Measurements from ENCODE around the gene GUCA2A. TPM values are rescaled to one million over a fixed set of nuclear protein-coding genes. Genes with fewer than 3 reads are reported as not detected.

Gene GUCA2A
- polyA plus RNA-seq, 1 experiment = not detected

DNA sequence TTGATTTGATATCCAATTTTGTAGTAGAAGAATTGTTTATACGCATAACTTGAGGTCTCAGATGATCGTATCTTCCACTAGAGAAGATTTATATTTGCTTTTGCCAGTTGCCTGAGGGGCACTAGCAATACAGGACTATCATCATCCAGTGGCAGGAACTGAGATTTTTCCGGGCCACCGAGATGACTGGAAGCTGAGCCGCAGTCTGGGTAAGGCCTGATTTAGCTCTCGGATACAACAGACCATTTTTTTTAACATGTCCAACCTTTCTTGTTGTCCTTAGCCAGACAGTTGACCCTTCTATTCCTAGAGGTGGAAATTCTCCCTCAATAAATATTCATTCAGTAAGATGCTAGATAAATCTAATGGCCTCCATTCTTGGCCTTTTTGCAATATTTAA, 36.8 kb downstream of the GUCA2A start:
- DNase-seq (ENCODE audit: low read depth) = no peak
- CTCF ChIA-PET = interaction anchor here (1.0 kb wide), 1 partner anchor 46 kb away, joined by 3 read pairs; no protein-coding TSS in a partner anchor
- Histone ChIP-seq H3K27me3 (ENCODE audit: control insufficient read depth, insufficient read depth, low read length) (peaks cover 3% of the 10 kb centered on the region; the same call in 1 of the 2 replicates), H3K36me3 (ENCODE audit: control insufficient read depth, insufficient read depth, low read length) (no peaks in the 10 kb centered on the region), H3K4me3 (ENCODE audit: low read depth, low read length) (no peak overlapping the region)
- POLR2A ChIA-PET = no interaction called here
- TF ChIP-seq, protein P1, sequence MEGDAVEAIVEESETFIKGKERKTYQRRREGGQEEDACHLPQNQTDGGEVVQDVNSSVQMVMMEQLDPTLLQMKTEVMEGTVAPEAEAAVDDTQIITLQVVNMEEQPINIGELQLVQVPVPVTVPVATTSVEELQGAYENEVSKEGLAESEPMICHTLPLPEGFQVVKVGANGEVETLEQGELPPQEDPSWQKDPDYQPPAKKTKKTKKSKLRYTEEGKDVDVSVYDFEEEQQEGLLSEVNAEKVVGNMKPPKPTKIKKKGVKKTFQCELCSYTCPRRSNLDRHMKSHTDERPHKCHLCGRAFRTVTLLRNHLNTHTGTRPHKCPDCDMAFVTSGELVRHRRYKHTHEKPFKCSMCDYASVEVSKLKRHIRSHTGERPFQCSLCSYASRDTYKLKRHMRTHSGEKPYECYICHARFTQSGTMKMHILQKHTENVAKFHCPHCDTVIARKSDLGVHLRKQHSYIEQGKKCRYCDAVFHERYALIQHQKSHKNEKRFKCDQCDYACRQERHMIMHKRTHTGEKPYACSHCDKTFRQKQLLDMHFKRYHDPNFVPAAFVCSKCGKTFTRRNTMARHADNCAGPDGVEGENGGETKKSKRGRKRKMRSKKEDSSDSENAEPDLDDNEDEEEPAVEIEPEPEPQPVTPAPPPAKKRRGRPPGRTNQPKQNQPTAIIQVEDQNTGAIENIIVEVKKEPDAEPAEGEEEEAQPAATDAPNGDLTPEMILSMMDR (IDR thresholded peaks at IDR 0.05; ENCODE audit: insufficient read depth, low read depth, low read length) = no peak

DNA sequence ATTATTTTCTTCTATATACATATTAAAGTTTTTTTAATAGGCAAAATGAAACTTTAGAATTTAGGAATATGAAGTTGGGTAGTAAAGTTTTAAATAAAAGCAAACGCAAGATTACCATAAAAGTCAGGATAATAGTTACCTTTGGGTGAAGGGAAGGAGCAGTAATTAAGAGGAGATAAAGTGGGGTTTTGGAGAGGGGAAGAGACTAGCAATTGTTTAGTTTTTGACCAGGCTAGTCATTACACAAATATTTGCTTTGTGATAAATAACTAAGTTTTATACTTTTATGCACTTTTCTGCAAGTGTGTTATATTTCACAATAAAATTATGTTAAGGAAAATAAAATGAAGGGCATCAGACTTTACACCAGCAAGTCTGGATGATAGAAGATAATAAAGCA, 39.0 kb downstream of the GUCA2A start:
- H3K36me3 ChIP-seq (ENCODE audit: control insufficient read depth, insufficient read depth, low read length) = no peaks in the 10 kb centered on the region
- ChIA-PET POLR2A (no interaction called here), CTCF (no interaction called here)
- H3K27me3 ChIP-seq (ENCODE audit: control insufficient read depth, insufficient read depth, low read length) = 0 out of 2 replicates have a peak, but pooled peaks cover 3% of the 10 kb centered on the region
- TF ChIP-seq, protein P1 (IDR thresholded peaks at IDR 0.05; ENCODE audit: insufficient read depth, low read depth, low read length) = no peak
- no peak for DNase-seq (ENCODE audit: low read depth)
- no peak overlapping the region for H3K4me3 ChIP-seq (ENCODE audit: low read depth, low read length)

DNA sequence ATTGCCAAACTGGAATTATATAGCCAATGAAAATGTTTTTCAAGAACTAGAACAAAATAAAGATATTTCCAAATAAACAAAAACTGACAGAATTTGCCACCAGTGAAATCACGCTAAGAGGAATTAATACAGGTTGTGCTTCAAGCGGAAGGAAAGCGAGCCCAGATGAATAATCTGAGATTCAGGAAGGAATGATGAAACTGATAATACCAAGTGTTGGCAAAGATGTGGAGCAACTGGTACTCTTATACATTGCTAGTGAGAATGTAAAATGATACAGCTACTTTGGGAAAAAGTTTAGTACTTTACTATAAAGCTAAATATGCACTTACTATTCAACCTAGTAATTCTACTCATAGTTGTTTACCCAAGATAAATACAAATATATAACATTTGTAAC, 42.1 kb downstream of the GUCA2A start:
- H3K27me3 ChIP-seq (ENCODE audit: control insufficient read depth, insufficient read depth, low read length) = no peaks in the 10 kb centered on the region; the same call in 1 of the 2 replicates
- H3K36me3 ChIP-seq (ENCODE audit: control insufficient read depth, insufficient read depth, low read length) = no peaks in the 10 kb centered on the region
- no peak overlapping the region for H3K4me3 ChIP-seq (ENCODE audit: low read depth, low read length)
- CTCF ChIA-PET = interaction anchor here (0.5 kb wide), 1 partner anchor 193 kb away, joined by 3 read pairs; no protein-coding TSS in a partner anchor
- POLR2A ChIA-PET = no interaction called here
- TF ChIP-seq, protein P1 (IDR thresholded peaks at IDR 0.05; ENCODE audit: insufficient read depth, low read depth, low read length) = no peak
- DNase-seq (ENCODE audit: low read depth) = no peak

DNA sequence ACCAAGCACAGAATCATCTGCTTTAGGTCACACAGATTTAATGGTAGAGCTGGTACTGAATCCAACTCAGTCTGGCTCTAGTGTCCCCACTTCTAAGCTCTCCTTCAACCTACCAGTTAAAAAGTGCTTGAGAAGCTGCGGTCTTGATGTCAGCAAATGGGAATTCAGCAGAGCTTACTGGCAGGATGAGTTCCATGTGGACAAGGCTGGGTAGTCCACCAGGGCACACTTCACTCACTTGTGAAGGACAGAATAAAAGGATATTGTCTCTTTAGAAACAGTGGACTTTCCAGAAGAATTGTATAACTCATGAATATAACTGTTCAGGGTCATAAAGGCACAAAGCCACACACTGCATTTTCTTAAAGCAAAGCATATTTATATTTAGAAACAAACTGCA, 46.4 kb downstream of the GUCA2A start:
- CTCF ChIA-PET = no interaction called here
- TF ChIP-seq, protein P1 (IDR thresholded peaks at IDR 0.05; ENCODE audit: insufficient read depth, low read depth, low read length) = no peak
- no peak for DNase-seq (ENCODE audit: low read depth)
- H3K4me3 ChIP-seq (ENCODE audit: low read depth, low read length) = no peak overlapping the region
- no peaks in the 10 kb centered on the region for H3K36me3 ChIP-seq (ENCODE audit: control insufficient read depth, insufficient read depth, low read length)
- peaks cover 1% of the 10 kb centered on the region; the same call in 1 of the 2 replicates for H3K27me3 ChIP-seq (ENCODE audit: control insufficient read depth, insufficient read depth, low read length)
- POLR2A ChIA-PET = no interaction called here

DNA sequence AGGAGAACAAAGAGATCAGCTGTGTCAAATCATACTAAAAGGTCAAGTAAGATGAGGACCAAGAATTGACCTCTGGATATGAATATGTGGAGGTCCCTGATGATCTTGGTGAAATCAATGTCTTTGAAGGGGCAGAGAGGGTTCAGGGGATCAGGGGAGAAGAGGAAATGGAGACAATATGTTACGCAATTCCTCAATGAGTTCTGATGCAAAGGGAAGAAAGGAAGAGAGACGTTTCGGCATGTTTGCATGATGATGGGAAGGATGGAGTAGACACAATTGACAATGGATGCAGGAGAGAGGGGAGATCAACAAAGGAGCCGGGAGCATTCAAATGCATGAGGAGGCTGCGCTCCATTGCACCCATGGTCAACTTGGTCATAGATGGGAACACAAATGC, 47.3 kb downstream of the GUCA2A start:
- Histone ChIP-seq H3K36me3 (ENCODE audit: control insufficient read depth, insufficient read depth, low read length) (no peaks in the 10 kb centered on the region), H3K4me3 (ENCODE audit: low read depth, low read length) (no peak overlapping the region), H3K27me3 (ENCODE audit: control insufficient read depth, insufficient read depth, low read length) (peaks cover 1% of the 10 kb centered on the region; the same call in 1 of the 2 replicates)
- DNase-seq (ENCODE audit: low read depth) = no peak
- CTCF ChIA-PET = no interaction called here
- TF ChIP-seq, protein P1 (IDR thresholded peaks at IDR 0.05; ENCODE audit: insufficient read depth, low read depth, low read length) = no peak
- POLR2A ChIA-PET = no interaction called here
